Panc1 (cell line): ENCODE results near the gene LYPD6.

Experiments
- CTCF ChIP-seq: fragments of 450-650 bp; IDR thresholded peaks from 2 replicates; pipeline ENCODE4 v1.5.1; 2017; ENCODE audit warnings: mild to moderate bottlenecking
- POLR2AphosphoS5 ChIP-seq: IDR thresholded peaks from 2 replicates; pipeline ENCODE4 v1.6.1; 2012; ENCODE audit warnings: mild to moderate bottlenecking, low read depth, low read length, moderate library complexity
- REST ChIP-seq, 2 experiments: IDR thresholded peaks; 2 replicates each; pipeline ENCODE4 v1.6.1; 2011 to 2012; ENCODE audit warnings: low read depth in 2 of 2, control low read depth in 1 of 2, low read length in 1 of 2, mild to moderate bottlenecking in 1 of 2, moderate library complexity in 1 of 2; ENCODE audit not compliant: insufficient read depth in 1 of 2
- SIN3A ChIP-seq: IDR thresholded peaks from 2 replicates; pipeline ENCODE4 v1.6.1; 2012; ENCODE audit warnings: low read depth, mild to moderate bottlenecking, low read length, moderate library complexity, borderline replicate concordance; ENCODE audit not compliant: insufficient read depth
- TCF7L2 ChIP-seq: IDR thresholded peaks from 2 replicates; pipeline ENCODE4 v1.6.1; 2011; ENCODE audit warnings: mild to moderate bottlenecking, low read depth, low read length, inconsistent platforms

- TF ChIP-seq POLR2AphosphoS5 (no peak), TCF7L2 (no peak), CTCF (no peak), REST (IDR thresholded peaks at IDR 0.05; ENCODE audit: insufficient read depth in 1 of 2, low read depth in 2 of 2, low read length in 1 of 2) (no peak), SIN3A (no peak)
These were observed 143.1 kb downstream of the LYPD6 start for GRCh38 chr2:149473521-149473920.
